Fibroblast of peridontal ligament (primary cell): ENCODE measurements around the gene WWC1.
A peak's percentile ranks its signal among the peaks of the same experiment; 100 is the strongest.

Experiments used
- DNase-seq: peaks from one replicate; pipeline ENCODE4 v3.0.0-alpha.2; 2010; ENCODE audit errors: extremely low read depth

Gene WWC1

GRCh38 chr5:168443950-168444700 lies 152.7 kb downstream of the WWC1 start:
- DNase-seq = no peak

- no peak for DNase-seq
Observed at GRCh38 chr5:168446983-168447619, 155.7 kb downstream of the WWC1 start.

DNA sequence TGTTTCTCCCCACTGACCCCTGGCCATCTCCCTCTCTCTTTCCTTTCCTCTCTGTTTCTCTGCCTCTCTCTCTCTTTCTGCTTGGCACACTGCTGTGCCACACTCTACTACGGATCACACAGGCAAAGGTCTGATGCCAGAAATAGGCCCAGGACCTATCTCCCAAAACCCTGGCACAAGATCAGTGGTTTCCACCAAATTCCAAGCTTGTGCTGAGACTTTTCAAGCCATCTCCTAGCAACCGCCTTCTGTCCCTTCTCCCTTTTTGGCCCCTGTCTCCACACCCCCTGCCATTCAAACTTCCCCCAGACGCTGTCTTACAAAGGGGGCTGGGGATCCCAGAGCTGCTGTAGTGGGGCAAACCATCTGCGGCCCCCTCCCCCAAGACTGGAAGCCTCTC lies 156.4 kb downstream of the WWC1 start:
- DNase-seq = no peak

- no peak for DNase-seq
Observed at GRCh38 chr5:168449166-168449565, 157.7 kb downstream of the WWC1 start.

DNA sequence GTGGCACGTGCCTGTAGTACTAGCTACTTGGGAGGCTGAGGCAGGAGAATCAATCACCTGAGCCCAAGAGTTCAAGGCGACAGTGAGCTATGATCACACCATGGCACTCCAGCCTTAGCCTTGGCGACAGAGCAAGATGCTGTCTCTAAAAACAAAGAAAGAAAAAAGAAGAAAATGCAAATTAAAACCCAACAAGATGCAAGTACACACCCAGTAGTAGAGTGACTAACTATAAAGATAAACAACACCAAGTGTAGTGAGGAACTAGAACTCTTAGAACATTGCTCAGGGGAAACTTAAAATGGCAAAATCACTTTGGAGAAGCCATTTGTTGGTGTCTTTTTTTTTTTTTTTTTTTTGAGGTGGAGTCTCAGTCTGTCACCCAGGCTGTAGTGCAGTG lies 160.1 kb downstream of the WWC1 start:
- DNase-seq = no peak

DNA sequence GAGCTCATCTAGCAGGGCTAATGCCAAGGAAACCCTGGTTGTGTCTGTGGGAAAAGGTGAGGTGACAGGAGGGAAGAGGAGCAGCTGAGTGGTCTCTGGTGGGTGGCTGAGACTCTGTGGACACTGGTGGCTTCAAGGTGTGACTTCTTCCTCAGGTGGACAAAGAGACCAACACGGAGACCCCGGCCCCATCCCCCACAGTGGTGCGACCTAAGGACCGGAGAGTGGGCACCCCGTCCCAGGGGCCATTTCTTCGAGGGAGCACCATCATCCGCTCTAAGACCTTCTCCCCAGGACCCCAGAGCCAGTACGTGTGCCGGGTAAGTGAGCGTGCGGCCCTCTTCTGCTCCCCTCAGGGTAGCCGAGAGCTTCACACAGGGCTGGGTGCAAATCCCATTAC lies 163.8 kb downstream of the WWC1 start:
- no peak for DNase-seq

DNA sequence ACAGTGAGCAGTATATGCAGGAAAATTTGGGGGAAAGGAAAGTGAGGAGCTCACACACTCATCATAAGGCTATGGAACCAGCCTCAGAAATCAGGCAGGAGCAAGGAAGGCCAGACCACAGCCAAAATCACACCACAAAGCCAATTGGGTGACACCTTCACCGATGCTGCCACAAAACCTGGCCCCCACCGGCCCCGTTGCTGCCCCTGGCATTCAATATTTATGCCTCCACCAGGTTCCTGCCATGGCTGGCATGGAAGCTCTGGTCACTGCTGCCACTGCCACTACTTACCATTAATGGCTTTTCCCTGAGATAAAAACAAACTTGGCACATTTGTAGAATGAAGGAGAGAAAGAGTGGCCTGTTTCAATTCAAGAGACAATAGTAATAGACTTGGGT lies 166.1 kb downstream of the WWC1 start:
- DNase-seq = no peak

DNA sequence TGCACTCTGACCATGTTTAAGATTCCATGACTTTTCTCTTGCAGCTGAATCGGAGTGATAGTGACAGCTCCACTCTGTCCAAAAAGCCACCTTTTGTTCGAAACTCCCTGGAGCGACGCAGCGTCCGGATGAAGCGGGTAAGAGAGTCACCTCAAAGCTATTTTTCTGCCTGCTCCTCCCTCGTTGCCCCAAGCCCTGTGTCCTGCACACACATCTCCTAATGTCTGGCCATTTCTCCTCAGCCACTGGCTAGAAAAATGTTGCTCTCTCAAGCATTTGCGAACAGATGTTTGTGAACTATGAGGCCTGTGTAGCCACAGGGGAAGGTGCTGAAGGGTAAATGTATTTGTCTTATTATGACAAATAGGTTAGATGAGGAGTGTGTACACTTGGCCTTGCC lies 169.2 kb downstream of the WWC1 start:
- no peak for DNase-seq

- DNase-seq = peak; percentile 13
Observed at GRCh38 chr5:168463081-168463480, 171.6 kb downstream of the WWC1 start.

DNA sequence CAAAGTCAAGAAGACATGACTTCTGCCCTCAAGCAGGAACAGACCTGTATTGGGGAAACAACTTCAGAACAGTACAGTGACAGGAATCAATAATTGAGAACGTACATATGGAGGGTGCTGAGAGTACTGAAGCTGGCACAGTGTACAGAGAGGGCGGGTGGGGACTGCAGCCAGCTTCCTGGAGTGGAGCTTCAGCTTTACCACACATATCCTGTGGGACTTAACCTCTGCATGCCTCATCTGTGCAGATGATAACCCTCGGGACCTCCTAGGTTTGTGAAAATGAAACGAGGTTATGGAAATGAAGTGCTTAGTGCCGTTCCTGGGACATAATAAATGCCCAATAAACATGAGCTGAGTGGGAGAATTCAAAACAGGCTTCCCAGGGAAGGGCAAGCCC lies 172.8 kb downstream of the WWC1 start:
- peak; percentile 18 for DNase-seq

- DNase-seq = no peak
Observed at GRCh38 chr5:168464641-168465040, 173.2 kb downstream of the WWC1 start.

DNA sequence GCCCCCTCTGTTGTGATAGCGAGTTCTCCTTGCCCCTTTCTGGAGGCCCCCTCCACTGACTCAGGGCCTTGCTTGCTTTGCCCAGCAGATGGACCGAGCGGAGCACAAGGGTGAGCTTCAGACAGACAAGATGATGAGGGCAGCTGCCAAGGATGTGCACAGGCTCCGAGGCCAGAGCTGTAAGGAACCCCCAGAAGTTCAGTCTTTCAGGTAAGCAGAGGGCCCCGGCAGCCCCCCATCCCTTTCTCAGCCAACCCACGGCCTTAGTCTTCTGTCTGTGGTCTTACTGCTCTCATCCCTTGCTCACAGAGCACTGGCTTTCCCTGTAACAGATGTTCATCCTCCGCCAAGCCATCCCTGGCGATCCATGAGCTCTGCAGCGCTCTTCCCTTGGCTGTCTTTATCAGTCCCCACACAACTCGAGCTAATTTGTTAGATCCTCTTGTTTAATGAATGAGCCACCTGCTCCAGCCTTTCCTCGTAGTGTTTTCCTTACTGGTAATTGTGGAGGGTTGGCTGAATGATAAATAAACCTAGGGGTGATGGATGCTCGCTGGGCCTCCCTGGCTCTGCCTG lies 176.4 kb downstream of the WWC1 start:
- no peak for DNase-seq

- DNase-seq = peak; percentile 69
Observed at GRCh38 chr5:168468836-168469235, 177.4 kb downstream of the WWC1 start.

- DNase-seq = no peak
Observed at GRCh38 chr5:168469816-168470215, 178.4 kb downstream of the WWC1 start.

GRCh38 chr5:168471785-168472184 lies 180.3 kb downstream of the WWC1 start:
- peak; percentile 49 for DNase-seq

DNA sequence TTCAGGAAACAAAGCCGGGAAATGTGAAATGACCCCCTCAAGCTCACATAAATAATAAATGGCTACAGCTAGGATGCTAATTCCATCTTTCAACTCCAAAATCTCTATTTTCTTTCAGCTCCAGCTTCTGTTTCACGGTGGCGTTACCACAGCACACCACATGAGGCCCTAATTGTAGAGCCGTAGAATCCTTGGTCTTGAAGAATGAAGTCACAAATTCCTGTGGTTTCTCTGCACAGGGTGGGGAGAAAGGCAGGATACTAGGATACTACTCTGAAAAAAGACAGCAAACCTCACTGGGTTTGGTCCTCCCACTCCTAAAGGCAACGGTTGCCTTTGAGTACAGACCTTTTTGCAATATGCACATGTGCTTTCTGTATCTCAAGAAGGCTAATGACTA lies 180.9 kb downstream of the WWC1 start:
- DNase-seq = peak; percentile 96

DNA sequence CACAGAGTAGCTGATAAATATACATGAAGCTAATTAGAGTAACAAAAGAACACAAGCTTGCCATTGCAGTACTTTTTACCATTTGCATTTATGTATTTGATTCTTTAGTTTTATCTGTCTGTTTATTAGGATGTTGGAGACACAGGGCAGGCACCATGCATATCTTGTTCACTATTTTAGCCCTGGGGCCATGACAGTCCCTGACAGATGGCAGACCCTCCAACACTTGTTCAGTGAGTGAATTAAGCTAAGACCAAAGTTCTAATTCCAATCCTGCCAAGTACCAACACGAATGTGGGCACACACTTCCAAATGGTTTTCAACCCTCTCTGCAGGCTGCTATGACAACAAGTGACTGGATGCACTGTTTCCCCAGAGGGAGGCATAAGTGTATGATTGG lies 182.9 kb downstream of the WWC1 start:
- no peak for DNase-seq

- peak; percentile 91 for DNase-seq
Observed at GRCh38 chr5:168477060-168477459, 185.6 kb downstream of the WWC1 start.

DNA sequence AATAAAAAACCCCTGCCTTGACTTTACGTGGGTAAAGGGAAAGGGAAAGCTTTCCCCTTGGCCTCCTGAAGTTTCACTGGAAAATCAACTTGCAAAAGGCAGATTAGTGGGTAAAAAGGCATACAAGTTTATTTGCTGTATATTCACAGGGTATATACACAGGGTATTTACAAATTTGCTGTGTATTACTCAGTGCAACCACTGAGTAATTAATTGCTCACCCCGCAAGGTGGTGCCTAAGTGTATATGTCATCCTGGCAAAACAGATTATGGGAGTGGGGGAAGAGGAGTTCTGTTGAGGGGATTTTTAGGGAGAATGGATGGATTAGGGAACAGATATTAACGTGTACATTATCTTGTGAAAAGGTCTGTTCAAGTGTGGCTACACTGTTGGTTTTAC lies 187.7 kb downstream of the WWC1 start:
- DNase-seq = no peak

DNA sequence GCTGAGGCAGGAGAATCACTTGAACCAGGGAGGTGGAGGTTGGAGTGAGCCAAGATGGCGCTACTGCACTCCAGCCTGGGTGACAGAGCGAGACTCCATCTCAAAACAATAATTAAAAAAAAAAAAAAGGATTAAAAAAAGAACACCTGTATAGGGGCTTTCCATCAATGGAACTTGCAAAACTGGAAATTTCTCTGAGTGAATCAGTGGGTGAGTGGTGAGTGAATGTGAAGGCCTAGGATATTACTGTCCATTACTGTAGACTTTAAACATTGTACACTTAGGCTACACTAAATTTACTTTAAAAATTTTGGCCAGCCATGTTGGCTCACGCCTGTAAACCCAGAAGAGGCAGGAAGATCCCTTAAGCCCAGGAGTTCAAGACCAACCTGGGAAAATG lies 189.2 kb downstream of the WWC1 start:
- DNase-seq = no peak

GRCh38 chr5:168481330-168481788 lies 189.9 kb downstream of the WWC1 start:
- DNase-seq = no peak

GRCh38 chr5:168482361-168482760 lies 190.9 kb downstream of the WWC1 start:
- DNase-seq = no peak
